Measurements from ENCODE around the gene PLXNA2.

DNA sequence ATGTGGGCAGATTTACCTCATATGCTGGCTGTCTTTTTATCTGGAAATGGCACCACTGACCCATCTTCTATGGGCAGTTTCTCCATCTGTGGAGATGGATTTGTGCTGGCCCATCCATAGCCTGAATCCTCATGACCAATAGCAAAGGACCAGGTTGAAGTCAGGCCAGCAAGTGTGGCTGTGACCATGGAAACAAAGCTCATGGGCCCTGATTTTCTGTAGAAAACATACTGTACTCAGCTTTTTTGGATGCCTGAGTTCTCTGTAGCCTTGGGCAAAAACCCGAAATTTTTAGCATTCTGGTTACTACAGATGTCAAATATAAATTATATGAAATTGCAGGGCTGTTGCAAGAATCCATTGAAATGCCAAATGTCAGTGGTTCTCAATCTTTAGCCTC lies 155.0 kb downstream of the PLXNA2 start:
- TF ChIP-seq, protein P1, sequence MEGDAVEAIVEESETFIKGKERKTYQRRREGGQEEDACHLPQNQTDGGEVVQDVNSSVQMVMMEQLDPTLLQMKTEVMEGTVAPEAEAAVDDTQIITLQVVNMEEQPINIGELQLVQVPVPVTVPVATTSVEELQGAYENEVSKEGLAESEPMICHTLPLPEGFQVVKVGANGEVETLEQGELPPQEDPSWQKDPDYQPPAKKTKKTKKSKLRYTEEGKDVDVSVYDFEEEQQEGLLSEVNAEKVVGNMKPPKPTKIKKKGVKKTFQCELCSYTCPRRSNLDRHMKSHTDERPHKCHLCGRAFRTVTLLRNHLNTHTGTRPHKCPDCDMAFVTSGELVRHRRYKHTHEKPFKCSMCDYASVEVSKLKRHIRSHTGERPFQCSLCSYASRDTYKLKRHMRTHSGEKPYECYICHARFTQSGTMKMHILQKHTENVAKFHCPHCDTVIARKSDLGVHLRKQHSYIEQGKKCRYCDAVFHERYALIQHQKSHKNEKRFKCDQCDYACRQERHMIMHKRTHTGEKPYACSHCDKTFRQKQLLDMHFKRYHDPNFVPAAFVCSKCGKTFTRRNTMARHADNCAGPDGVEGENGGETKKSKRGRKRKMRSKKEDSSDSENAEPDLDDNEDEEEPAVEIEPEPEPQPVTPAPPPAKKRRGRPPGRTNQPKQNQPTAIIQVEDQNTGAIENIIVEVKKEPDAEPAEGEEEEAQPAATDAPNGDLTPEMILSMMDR (IDR thresholded peaks at IDR 0.05; ENCODE audit: low read depth, low read length), result no peak
- no peak for TF ChIP-seq EZH2phosphoT487 (IDR thresholded peaks at IDR 0.05; ENCODE audit: low read depth)
